Astrocyte of the spinal cord (primary cell): ENCODE measurements around the gene RHOT1.

Source experiments
- DNase-seq: peaks from one replicate; pipeline ENCODE4 v3.0.0; 2011; ENCODE audit warnings: low read depth, low spot score
- H3K4me3 ChIP-seq: 2 replicates; pipeline ENCODE4 v1.5.1; 2011; ENCODE audit warnings: low read depth, mild to moderate bottlenecking, low read length, moderate library complexity
- CTCF ChIP-seq: IDR thresholded peaks from 2 replicates; pipeline ENCODE4 v1.5.1; 2012; ENCODE audit warnings: low read depth, mild to moderate bottlenecking, low read length, inconsistent platforms
- in situ Hi-C: cut with HindIII; loops from 2 replicates; pipeline ENCODE4 v1.10.0; 2017; ENCODE audit warnings: low sequenced_read_pairs

The RHOT1 gene

GRCh38 chr17:32268734-32269288, 126.5 kb downstream of the RHOT1 start:
- in situ Hi-C loops: no loop called here
- no peak for TF ChIP-seq CTCF
- no peak overlapping the region for H3K4me3 ChIP-seq
- DNase-seq: no peak

GRCh38 chr17:32269377-32269776, 127.1 kb downstream of the RHOT1 start:
- TF ChIP-seq CTCF: no peak
- no peak overlapping the region for H3K4me3 ChIP-seq
- no peak for DNase-seq
- in situ Hi-C loops: no loop called here

- in situ Hi-C loops: no loop called here
- DNase-seq: no peak
- H3K4me3 ChIP-seq: no peak overlapping the region
- no peak for TF ChIP-seq CTCF
Observed at GRCh38 chr17:32271844-32272243, 129.5 kb downstream of the RHOT1 start.

GRCh38 chr17:32274101-32274500, 131.8 kb downstream of the RHOT1 start:
- TF ChIP-seq CTCF: no peak
- in situ Hi-C loops: no loop called here
- DNase-seq: no peak
- H3K4me3 ChIP-seq: no peak overlapping the region

GRCh38 chr17:32274643-32275042, 132.3 kb downstream of the RHOT1 start:
- in situ Hi-C loops: no loop called here
- TF ChIP-seq CTCF: no peak
- DNase-seq: no peak
- no peak overlapping the region for H3K4me3 ChIP-seq
